ENCODE measurements around the gene SLC12A7.

DNA sequence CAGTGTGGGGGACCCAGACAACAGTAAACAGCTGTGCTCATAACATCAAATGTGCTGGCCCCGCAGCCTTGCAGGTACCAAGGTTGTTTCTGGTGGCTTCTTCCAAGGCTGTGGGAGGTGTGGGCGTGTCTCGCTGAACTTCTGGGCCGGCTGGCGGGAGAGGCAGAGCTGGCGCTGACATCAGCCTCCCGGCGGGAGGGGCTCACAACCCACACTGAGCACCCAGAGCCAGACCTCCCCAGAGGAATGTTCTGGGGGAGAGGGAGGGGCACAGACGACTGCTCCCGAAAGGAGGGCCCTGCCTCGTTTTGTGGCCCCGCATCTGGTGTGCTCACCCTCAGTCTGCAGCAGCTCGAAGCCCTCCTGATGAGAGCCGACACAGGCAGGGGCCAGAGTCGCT is 6.9 kb upstream of the SLC12A7 start:
- TF ChIP-seq POLR2A (IDR thresholded peaks at IDR 0.05), result no peak
- TF ChIP-seq, protein P1, sequence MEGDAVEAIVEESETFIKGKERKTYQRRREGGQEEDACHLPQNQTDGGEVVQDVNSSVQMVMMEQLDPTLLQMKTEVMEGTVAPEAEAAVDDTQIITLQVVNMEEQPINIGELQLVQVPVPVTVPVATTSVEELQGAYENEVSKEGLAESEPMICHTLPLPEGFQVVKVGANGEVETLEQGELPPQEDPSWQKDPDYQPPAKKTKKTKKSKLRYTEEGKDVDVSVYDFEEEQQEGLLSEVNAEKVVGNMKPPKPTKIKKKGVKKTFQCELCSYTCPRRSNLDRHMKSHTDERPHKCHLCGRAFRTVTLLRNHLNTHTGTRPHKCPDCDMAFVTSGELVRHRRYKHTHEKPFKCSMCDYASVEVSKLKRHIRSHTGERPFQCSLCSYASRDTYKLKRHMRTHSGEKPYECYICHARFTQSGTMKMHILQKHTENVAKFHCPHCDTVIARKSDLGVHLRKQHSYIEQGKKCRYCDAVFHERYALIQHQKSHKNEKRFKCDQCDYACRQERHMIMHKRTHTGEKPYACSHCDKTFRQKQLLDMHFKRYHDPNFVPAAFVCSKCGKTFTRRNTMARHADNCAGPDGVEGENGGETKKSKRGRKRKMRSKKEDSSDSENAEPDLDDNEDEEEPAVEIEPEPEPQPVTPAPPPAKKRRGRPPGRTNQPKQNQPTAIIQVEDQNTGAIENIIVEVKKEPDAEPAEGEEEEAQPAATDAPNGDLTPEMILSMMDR (IDR thresholded peaks at IDR 0.05), result no peak
